Body of pancreas (tissue), 4 donors: Measurements from ENCODE around the gene BRD4. TPM values are rescaled to one million over a fixed set of nuclear protein-coding genes. Genes with fewer than 3 reads are reported as not detected.

Experiments used
- ATAC-seq: fragments of 150-250 bp; one replicate; pipeline ENCODE4 v1.9.1; 2016
- DNase-seq, 4 donors: peaks; one replicate each; pipeline ENCODE4 v3.0.0-alpha.2; 2019
- H3K27ac ChIP-seq, 4 donors: fragments of 200-600 bp; sonication (generic); 1 replicate in 3 of 4; 2 replicates in 1 of 4; pipeline versions ENCODE4 v1.5.1 to v1.6.1; 2016 to 2019; ENCODE audit warnings: mild to moderate bottlenecking in 1 of 4, mixed read lengths in 1 of 4, moderate library complexity in 1 of 4
- H3K27me3 ChIP-seq, 2 donors: fragments of 200-600 bp; sonication (generic); one replicate each; pipeline ENCODE4 v1.6.0; 2016; ENCODE audit warnings: mild to moderate bottlenecking in 1 of 2
- H3K36me3 ChIP-seq, 2 donors: fragments of 200-600 bp; sonication (generic); replicated peaks in 1 of 2; 2 replicates each; pipeline ENCODE4 v1.5.1; 2016; ENCODE audit warnings: low read depth in 2 of 2; ENCODE audit not compliant: insufficient read depth in 1 of 2
- H3K4me1 ChIP-seq: fragments of 200-600 bp; sonication (generic); one replicate; pipeline ENCODE4 v1.6.0; 2016
- H3K4me3 ChIP-seq, 2 donors: fragments of 200-600 bp; sonication (generic); 1 replicate in 1 of 2; 2 replicates in 1 of 2; pipeline ENCODE4 v1.5.1; 2016 to 2019
- H3K9me3 ChIP-seq, 3 donors: fragments of 200-600 bp; sonication (generic); 1 replicate in 2 of 3; 2 replicates in 1 of 3; pipeline ENCODE4 v1.5.1; 2016
- POLR2A ChIP-seq, 3 donors: fragments of 450-650 bp; IDR thresholded peaks; one replicate each; pipeline ENCODE4 v1.6.1; 2016; ENCODE audit warnings: antibody characterized with exemption in 3 of 3, mild to moderate bottlenecking in 2 of 3
- WGBS, 2 donors: methylation state at CpG; one replicate each; pipeline ENCODE4 v1.1.5; 2017; 5-methylcytosine and 5-hydroxymethylcytosine counted together
- intact Hi-C: fragments of 100-400 bp; cut with DNase I; formaldehyde crosslinking; loops from one replicate; pipeline ENCODE4 v1.15.1; 2023
- total RNA-seq, 2 donors: library from RNA; depleted of rRNA; stranded (reverse); fragments of >200 nt; gene quantifications; one replicate each; pipeline ENCODE4 v1.1.0, GENCODE V29; 2016
- TF ChIP-seq, protein P1 (sequence below), 7 experiments: fragments of 450-650 bp in 4 of 7; fragments of 200-600 bp in 3 of 7; sonication (generic) in 3 of 7; IDR thresholded peaks; one replicate each; pipeline ENCODE4 v1.5.1; 2016 to 2019; ENCODE audit warnings: antibody characterized with exemption in 7 of 7

Gene BRD4
- total RNA-seq, 2 donors from 2014 or later: 15.3 to 33.6 TPM

DNA sequence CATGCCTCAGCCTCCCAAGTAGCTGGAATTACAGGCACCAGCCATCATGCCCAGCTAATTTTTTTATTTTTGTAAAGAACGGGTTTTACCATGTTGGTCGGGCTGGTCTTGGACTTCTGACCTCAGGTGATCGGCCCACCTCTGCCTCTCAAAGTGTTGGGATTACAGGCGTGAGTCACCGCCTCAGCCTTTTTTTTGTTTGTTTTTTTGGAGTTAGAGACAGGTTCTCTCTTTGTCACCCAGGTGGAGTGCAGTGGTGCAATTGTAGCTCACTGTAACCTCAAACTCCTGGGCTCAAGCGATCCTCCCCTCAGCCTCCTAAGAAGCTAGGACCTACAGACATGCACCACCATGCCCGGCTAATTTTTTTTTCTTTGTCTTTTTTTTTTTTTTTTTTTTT is 116.0 kb downstream of the BRD4 start:
- H3K4me1 ChIP-seq: peaks cover 6% of the 10 kb centered on the region
- no peak overlapping the region for H3K4me3 ChIP-seq
- no peak overlapping the region for H3K27ac ChIP-seq
- no peaks in the 10 kb centered on the region for H3K36me3 ChIP-seq
- no peaks in the 10 kb centered on the region for H3K9me3 ChIP-seq
- WGBS, 2 donors: 73 to 78% methylated on average over 7 of the region's 7 CpGs
- no peaks in the 10 kb centered on the region for H3K27me3 ChIP-seq
- no peak for TF ChIP-seq POLR2A (IDR thresholded peaks at IDR 0.05)
- TF ChIP-seq, protein P1, sequence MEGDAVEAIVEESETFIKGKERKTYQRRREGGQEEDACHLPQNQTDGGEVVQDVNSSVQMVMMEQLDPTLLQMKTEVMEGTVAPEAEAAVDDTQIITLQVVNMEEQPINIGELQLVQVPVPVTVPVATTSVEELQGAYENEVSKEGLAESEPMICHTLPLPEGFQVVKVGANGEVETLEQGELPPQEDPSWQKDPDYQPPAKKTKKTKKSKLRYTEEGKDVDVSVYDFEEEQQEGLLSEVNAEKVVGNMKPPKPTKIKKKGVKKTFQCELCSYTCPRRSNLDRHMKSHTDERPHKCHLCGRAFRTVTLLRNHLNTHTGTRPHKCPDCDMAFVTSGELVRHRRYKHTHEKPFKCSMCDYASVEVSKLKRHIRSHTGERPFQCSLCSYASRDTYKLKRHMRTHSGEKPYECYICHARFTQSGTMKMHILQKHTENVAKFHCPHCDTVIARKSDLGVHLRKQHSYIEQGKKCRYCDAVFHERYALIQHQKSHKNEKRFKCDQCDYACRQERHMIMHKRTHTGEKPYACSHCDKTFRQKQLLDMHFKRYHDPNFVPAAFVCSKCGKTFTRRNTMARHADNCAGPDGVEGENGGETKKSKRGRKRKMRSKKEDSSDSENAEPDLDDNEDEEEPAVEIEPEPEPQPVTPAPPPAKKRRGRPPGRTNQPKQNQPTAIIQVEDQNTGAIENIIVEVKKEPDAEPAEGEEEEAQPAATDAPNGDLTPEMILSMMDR (IDR thresholded peaks at IDR 0.05): no peak
- DNase-seq (no peak), ATAC-seq (no peak)
- intact Hi-C loops: no loop called here

DNA sequence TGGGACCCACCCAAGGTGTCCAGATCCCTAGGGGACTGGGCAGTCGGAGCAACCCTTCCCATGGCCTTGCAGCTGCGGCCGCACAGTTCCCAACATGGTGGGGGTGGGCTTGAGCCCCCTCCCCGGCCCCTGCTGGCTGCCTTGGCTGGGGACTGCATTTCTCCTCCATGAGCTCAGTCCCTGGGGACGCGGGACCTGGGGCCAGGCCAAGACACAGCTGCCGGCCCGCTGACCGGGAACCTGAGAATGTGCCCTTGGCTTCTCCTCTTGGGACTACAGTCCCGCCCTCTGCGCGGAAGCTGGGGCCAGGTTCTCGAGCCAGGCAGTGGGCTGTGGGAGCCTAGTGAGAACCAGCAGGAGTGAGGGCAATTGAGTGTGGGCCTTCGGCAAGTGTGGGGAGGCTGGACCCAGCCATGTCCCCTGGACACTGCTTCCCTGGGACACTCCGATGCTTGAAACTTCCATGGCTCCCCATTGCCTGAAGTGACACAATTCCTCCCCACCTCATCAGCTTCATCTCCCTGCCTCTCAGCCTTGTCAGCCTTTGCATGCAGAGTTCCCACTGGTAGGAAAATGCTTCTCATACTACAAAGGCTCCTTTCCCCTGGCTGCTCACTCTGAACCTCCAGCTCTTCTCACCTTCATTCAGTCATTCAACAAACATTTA is 118.5 kb downstream of the BRD4 start:
- DNase-seq: peak; percentile 53 to 59 (median 57)
- Histone ChIP-seq H3K27me3 (no peaks in the 10 kb centered on the region), H3K27ac (peak overlapping the region in 1 of 4 donors; percentile 14), H3K9me3 (no peaks in the 10 kb centered on the region), H3K36me3 (no peaks in the 10 kb centered on the region), H3K4me1 (peaks cover 6% of the 10 kb centered on the region), H3K4me3 (no peak overlapping the region)
- ATAC-seq: peak; percentile 88
- intact Hi-C loops: no loop called here
- 47 to 75% methylated on average over 2 to 15 of the region's 15 CpGs for WGBS, 2 donors
- TF ChIP-seq, protein P1 (IDR thresholded peaks at IDR 0.05): no peak
- no peak for TF ChIP-seq POLR2A (IDR thresholded peaks at IDR 0.05)

DNA sequence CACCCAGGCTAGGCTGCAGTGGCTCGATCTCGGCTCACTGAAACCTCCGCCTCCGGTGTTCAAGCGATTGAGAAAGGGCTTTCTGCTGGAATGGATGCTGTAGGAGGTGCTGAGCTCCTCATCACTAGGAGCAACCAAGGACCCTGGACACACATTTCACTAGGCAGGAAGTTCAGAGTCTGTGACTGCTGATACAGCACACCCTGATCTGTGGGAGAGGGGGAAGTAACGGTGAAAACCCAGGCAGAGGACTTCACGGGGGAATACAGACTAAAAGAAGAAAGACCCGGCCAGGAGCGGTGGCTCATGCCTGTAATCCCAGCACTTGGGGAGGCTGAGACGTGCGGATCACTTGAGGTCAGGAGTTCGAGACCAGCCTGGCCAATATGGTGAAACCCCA is 119.6 kb downstream of the BRD4 start:
- Histone ChIP-seq H3K27me3 (no peaks in the 10 kb centered on the region), H3K4me1 (peaks cover 6% of the 10 kb centered on the region), H3K27ac (no peak overlapping the region), H3K36me3 (no peaks in the 10 kb centered on the region), H3K9me3 (no peaks in the 10 kb centered on the region), H3K4me3 (no peak overlapping the region)
- 88 to 91% methylated on average over 12 of the region's 12 CpGs for WGBS, 2 donors
- ATAC-seq (no peak), DNase-seq (no peak)
- intact Hi-C loops: no loop called here
- TF ChIP-seq POLR2A (IDR thresholded peaks at IDR 0.05): no peak
- TF ChIP-seq, protein P1 (IDR thresholded peaks at IDR 0.05): no peak

- no peak for ATAC-seq
- Histone ChIP-seq H3K4me3 (no peak overlapping the region), H3K27ac (peak overlapping the region in 1 of 4 donors; percentile 56), H3K36me3 (no peaks in the 10 kb centered on the region), H3K4me1 (peaks cover 6% of the 10 kb centered on the region), H3K27me3 (no peaks in the 10 kb centered on the region), H3K9me3 (no peaks in the 10 kb centered on the region)
- WGBS, 2 donors: 89 to 90% methylated on average over 4 to 5 of the region's 5 CpGs
- intact Hi-C loops: no loop called here
- peak in 1 of 4 donors; percentile 70 for DNase-seq
- TF ChIP-seq, protein P1 (IDR thresholded peaks at IDR 0.05): no peak
- no peak for TF ChIP-seq POLR2A (IDR thresholded peaks at IDR 0.05)
Measured at GRCh38 chr19:15210323-15210781, 122.0 kb downstream of the BRD4 start.
